Liver (tissue), 3 donors: ENCODE results near the gene BARX2.

ENCODE experiments used
- ATF3 ChIP-seq: IDR thresholded peaks from 2 replicates; pipeline ENCODE4 v1.6.1; 2016; ENCODE audit warnings: antibody characterized with exemption
- EGR1 ChIP-seq, 2 donors: IDR thresholded peaks; 2 replicates each; pipeline ENCODE4 v1.6.1; 2016 to 2018; ENCODE audit warnings: antibody characterized with exemption in 2 of 2, low read depth in 2 of 2
- FOXA1 ChIP-seq: IDR thresholded peaks from 2 replicates; pipeline ENCODE4 v1.6.1; 2016; ENCODE audit warnings: antibody characterized with exemption
- FOXA2 ChIP-seq: IDR thresholded peaks from 2 replicates; pipeline ENCODE4 v1.6.1; 2016; ENCODE audit warnings: antibody characterized with exemption
- GABPA ChIP-seq, 2 donors: IDR thresholded peaks in 1 of 2; conservative IDR thresholded peaks in 1 of 2; 2 replicates each; pipeline ENCODE4 v1.6.1; 2016; ENCODE audit warnings: antibody characterized with exemption in 2 of 2, mild to moderate bottlenecking in 1 of 2, moderate library complexity in 1 of 2
- MAX ChIP-seq: IDR thresholded peaks from 2 replicates; pipeline ENCODE4 v1.6.1; 2016; ENCODE audit warnings: antibody characterized with exemption
- RAD21 ChIP-seq, 2 donors: IDR thresholded peaks; 2 replicates each; pipeline ENCODE4 v1.6.1; 2016; ENCODE audit warnings: antibody characterized with exemption in 2 of 2, mild to moderate bottlenecking in 2 of 2
- RXRA ChIP-seq, 2 donors: IDR thresholded peaks; 2 replicates each; pipeline ENCODE4 v1.6.1; 2017 to 2018; ENCODE audit warnings: antibody characterized with exemption in 2 of 2, mild to moderate bottlenecking in 1 of 2
- SP1 ChIP-seq: IDR thresholded peaks from 2 replicates; pipeline ENCODE4 v1.6.1; 2018; ENCODE audit warnings: antibody characterized with exemption, mild to moderate bottlenecking
- TAF1 ChIP-seq: conservative IDR thresholded peaks from 2 replicates; pipeline ENCODE4 v1.6.1; 2016; ENCODE audit warnings: antibody characterized with exemption, mild to moderate bottlenecking
- YY1 ChIP-seq: IDR thresholded peaks from 2 replicates; pipeline ENCODE4 v1.6.1; 2016; ENCODE audit warnings: antibody characterized with exemption, mild to moderate bottlenecking
- TF ChIP-seq, protein P1 (sequence below): IDR thresholded peaks from 2 replicates; pipeline ENCODE4 v1.6.1; 2016; ENCODE audit warnings: antibody characterized with exemption, mild to moderate bottlenecking
- TF ChIP-seq, protein P2 (sequence below): fragments of 150-350 bp; IDR thresholded peaks from 2 replicates; pipeline ENCODE4 v1.5.1; 2017; ENCODE audit warnings: improper control_type of control experiment, low read depth, low read length; ENCODE audit not compliant: missing input control
- TF ChIP-seq, protein P3 (sequence below): IDR thresholded peaks from 2 replicates; pipeline ENCODE4 v1.6.1; 2016; ENCODE audit warnings: antibody characterized with exemption
- donor health status: healthy.
- donor health status: healthy.

- TF ChIP-seq, protein P1, sequence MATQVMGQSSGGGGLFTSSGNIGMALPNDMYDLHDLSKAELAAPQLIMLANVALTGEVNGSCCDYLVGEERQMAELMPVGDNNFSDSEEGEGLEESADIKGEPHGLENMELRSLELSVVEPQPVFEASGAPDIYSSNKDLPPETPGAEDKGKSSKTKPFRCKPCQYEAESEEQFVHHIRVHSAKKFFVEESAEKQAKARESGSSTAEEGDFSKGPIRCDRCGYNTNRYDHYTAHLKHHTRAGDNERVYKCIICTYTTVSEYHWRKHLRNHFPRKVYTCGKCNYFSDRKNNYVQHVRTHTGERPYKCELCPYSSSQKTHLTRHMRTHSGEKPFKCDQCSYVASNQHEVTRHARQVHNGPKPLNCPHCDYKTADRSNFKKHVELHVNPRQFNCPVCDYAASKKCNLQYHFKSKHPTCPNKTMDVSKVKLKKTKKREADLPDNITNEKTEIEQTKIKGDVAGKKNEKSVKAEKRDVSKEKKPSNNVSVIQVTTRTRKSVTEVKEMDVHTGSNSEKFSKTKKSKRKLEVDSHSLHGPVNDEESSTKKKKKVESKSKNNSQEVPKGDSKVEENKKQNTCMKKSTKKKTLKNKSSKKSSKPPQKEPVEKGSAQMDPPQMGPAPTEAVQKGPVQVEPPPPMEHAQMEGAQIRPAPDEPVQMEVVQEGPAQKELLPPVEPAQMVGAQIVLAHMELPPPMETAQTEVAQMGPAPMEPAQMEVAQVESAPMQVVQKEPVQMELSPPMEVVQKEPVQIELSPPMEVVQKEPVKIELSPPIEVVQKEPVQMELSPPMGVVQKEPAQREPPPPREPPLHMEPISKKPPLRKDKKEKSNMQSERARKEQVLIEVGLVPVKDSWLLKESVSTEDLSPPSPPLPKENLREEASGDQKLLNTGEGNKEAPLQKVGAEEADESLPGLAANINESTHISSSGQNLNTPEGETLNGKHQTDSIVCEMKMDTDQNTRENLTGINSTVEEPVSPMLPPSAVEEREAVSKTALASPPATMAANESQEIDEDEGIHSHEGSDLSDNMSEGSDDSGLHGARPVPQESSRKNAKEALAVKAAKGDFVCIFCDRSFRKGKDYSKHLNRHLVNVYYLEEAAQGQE = no peak
- TF ChIP-seq, protein P2, sequence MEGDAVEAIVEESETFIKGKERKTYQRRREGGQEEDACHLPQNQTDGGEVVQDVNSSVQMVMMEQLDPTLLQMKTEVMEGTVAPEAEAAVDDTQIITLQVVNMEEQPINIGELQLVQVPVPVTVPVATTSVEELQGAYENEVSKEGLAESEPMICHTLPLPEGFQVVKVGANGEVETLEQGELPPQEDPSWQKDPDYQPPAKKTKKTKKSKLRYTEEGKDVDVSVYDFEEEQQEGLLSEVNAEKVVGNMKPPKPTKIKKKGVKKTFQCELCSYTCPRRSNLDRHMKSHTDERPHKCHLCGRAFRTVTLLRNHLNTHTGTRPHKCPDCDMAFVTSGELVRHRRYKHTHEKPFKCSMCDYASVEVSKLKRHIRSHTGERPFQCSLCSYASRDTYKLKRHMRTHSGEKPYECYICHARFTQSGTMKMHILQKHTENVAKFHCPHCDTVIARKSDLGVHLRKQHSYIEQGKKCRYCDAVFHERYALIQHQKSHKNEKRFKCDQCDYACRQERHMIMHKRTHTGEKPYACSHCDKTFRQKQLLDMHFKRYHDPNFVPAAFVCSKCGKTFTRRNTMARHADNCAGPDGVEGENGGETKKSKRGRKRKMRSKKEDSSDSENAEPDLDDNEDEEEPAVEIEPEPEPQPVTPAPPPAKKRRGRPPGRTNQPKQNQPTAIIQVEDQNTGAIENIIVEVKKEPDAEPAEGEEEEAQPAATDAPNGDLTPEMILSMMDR = no peak
- TF ChIP-seq SP1 (no peak), YY1 (no peak), ATF3 (no peak), FOXA2 (no peak), MAX (no peak), RXRA (IDR thresholded peaks at IDR 0.05) (no peak), EGR1 (IDR thresholded peaks at IDR 0.05; ENCODE audit: low read depth in 2 of 2) (no peak), TAF1 (no peak), RAD21 (IDR thresholded peaks at IDR 0.05) (no peak), GABPA (IDR thresholded peaks at IDR 0.05 in 1 of 2, conservative IDR thresholded peaks at IDR 0.05 in 1 of 2) (no peak), FOXA1 (no peak)
- TF ChIP-seq, protein P3, sequence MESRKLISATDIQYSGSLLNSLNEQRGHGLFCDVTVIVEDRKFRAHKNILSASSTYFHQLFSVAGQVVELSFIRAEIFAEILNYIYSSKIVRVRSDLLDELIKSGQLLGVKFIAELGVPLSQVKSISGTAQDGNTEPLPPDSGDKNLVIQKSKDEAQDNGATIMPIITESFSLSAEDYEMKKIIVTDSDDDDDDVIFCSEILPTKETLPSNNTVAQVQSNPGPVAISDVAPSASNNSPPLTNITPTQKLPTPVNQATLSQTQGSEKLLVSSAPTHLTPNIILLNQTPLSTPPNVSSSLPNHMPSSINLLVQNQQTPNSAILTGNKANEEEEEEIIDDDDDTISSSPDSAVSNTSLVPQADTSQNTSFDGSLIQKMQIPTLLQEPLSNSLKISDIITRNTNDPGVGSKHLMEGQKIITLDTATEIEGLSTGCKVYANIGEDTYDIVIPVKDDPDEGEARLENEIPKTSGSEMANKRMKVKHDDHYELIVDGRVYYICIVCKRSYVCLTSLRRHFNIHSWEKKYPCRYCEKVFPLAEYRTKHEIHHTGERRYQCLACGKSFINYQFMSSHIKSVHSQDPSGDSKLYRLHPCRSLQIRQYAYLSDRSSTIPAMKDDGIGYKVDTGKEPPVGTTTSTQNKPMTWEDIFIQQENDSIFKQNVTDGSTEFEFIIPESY = no peak
Observed at GRCh38 chr11:129444274-129444673, 68.6 kb downstream of the BARX2 start.
